Endometrial microvascular endothelial cells (primary cell): ENCODE data around the gene IFI27L2. TPM values are rescaled to one million over a fixed set of nuclear protein-coding genes. Genes with fewer than 3 reads are reported as not detected.

Source experiments
- in situ Hi-C: cut with HindIII; loops from 2 replicates; pipeline ENCODE4 v1.10.0; 2017; ENCODE audit warnings: low sequenced_read_pairs, low pct_unique_long_range_greater_than_20kb; ENCODE audit errors: inconsistent ontology term
- total RNA-seq: library from RNA; depleted of rRNA; stranded (reverse); fragments of >200 nt; gene quantifications from one replicate; pipeline ENCODE4 v1.2.3, GENCODE V29; 2015; ENCODE audit errors: inconsistent ontology term

Gene IFI27L2
- total RNA-seq, 1 donor from 2014 or later = 82.9 TPM

GRCh38 chr14:94111276-94112095 is 17.9 kb downstream of the IFI27L2 start:
- in situ Hi-C loops = no loop called here

- in situ Hi-C loops = no loop called here
Observed at GRCh38 chr14:94110552-94111181, 18.7 kb downstream of the IFI27L2 start, which contains the start of gene IFI27. TSS of gene IFI27 (plus strand) at chr14:94110736.

- in situ Hi-C loops = no loop called here
Observed at GRCh38 chr14:94109915-94110250, 19.5 kb downstream of the IFI27L2 start.

GRCh38 chr14:94104731-94105130 is 24.7 kb downstream of the IFI27L2 start:
- in situ Hi-C loops = no loop called here

- in situ Hi-C loops = no loop called here
Observed at GRCh38 chr14:94103554-94104150, 25.8 kb downstream of the IFI27L2 start.

- in situ Hi-C loops = no loop called here
Observed at GRCh38 chr14:94102768-94103482, 26.5 kb downstream of the IFI27L2 start.

GRCh38 chr14:94101748-94102147 is 27.7 kb downstream of the IFI27L2 start:
- in situ Hi-C loops = no loop called here

GRCh38 chr14:94100847-94101246 is 28.6 kb downstream of the IFI27L2 start:
- in situ Hi-C loops = no loop called here

GRCh38 chr14:94099006-94099405 is 30.4 kb downstream of the IFI27L2 start:
- in situ Hi-C loops = no loop called here

- in situ Hi-C loops = no loop called here
Observed at GRCh38 chr14:94098326-94098992, 30.9 kb downstream of the IFI27L2 start.

GRCh38 chr14:94097091-94097490 is 32.3 kb downstream of the IFI27L2 start:
- in situ Hi-C loops = no loop called here

GRCh38 chr14:94093418-94093817 is 36.0 kb downstream of the IFI27L2 start:
- in situ Hi-C loops = no loop called here

GRCh38 chr14:94089479-94089878 is 39.9 kb downstream of the IFI27L2 start:
- in situ Hi-C loops = no loop called here

- in situ Hi-C loops = no loop called here
Observed at GRCh38 chr14:94088516-94088915, 40.9 kb downstream of the IFI27L2 start.

GRCh38 chr14:94087891-94088290 is 41.5 kb downstream of the IFI27L2 start:
- in situ Hi-C loops = no loop called here

GRCh38 chr14:94081386-94081820 is 48.0 kb downstream of the IFI27L2 start:
- in situ Hi-C loops = no loop called here

- in situ Hi-C loops = no loop called here
Observed at GRCh38 chr14:94080621-94081385, 48.6 kb downstream of the IFI27L2 start, which contains the start of the genes DDX24 and IFI27L1. TSS of gene DDX24 (minus strand) at chr14:94081202. CDS start at chr14:94079742, 1,460 bp downstream. TSS of gene IFI27L1 (plus strand) at chr14:94081310. CDS start at chr14:94096938, 15,628 bp downstream.
